HepG2 (cell line): ENCODE measurements around the gene HS3ST2. TPM values are rescaled to one million over a fixed set of nuclear protein-coding genes. Genes with fewer than 3 reads are reported as not detected.

Experiments
- CCAR2 ChIP-seq: fragments of 200-400 bp; formaldehyde crosslinking; optimal IDR thresholded peaks from 2 replicates; pipeline ENCODE3; 2018; ENCODE audit warnings: low read depth, mild to moderate bottlenecking, low read length, moderate library complexity
- HMGA1 ChIP-seq: sonication (generic); formaldehyde crosslinking; conservative IDR thresholded peaks from 2 replicates; pipeline ENCODE4 v1.4.0; 2020; ENCODE audit warnings: missing genetic modification reagents
- KAT7 ChIP-seq: IDR thresholded peaks from 2 replicates; pipeline ENCODE4 v1.6.1; 2018; ENCODE audit warnings: borderline replicate concordance, missing compliant biosample characterization
- ZNF124 ChIP-seq: sonication (generic); formaldehyde crosslinking; IDR thresholded peaks from 2 replicates; pipeline ENCODE4 v1.4.0; 2020; ENCODE audit warnings: missing genetic modification reagents
- ZNF451 ChIP-seq: sonication (generic); formaldehyde crosslinking; IDR thresholded peaks from 2 replicates; pipeline ENCODE4 v1.5.0; 2020; ENCODE audit warnings: mild to moderate bottlenecking, missing genetic modification reagents
- ZNF547 ChIP-seq: sonication (generic); formaldehyde crosslinking; IDR thresholded peaks from 2 replicates; pipeline ENCODE4 v1.5.1; 2020; ENCODE audit warnings: mild to moderate bottlenecking, missing genetic modification reagents
- ZNF607 ChIP-seq: sonication (generic); formaldehyde crosslinking; IDR thresholded peaks from 2 replicates; pipeline ENCODE4 v1.5.1; 2020; ENCODE audit warnings: missing genetic modification reagents, mild to moderate bottlenecking, borderline replicate concordance
- ZNF816 ChIP-seq: sonication (generic); formaldehyde crosslinking; IDR thresholded peaks from 2 replicates; pipeline ENCODE4 v1.8.0; 2022; ENCODE audit warnings: missing genetic modification reagents, mild to moderate bottlenecking, borderline replicate concordance
- polyA plus RNA-seq, 8 experiments: library from polyadenylated mRNA; depleted of rRNA in 3 of 8; stranded (reverse) in 7 of 8; unstranded in 1 of 8; fragments of >200 nt; fragmentation: Illumina TruSeq in 4 of 8; extraction: Trizol in 4 of 8; gene quantifications; 2 replicates each; pipeline versions ENCODE4 v1.2.1 to v1.2.3, GENCODE V29; 2011 to 2016; ENCODE audit warnings: low read depth in 4 of 8, missing spikeins in 1 of 8, mixed read lengths in 1 of 8; ENCODE audit not compliant: insufficient read depth in 1 of 8
- total RNA-seq, 5 experiments: library from RNA; depleted of rRNA; stranded (reverse); fragments of >200 nt; fragmentation: Illumina TruSeq; extraction: Trizol; gene quantifications; 2 replicates each; pipeline ENCODE4 v1.2.3, GENCODE V29; 2016; ENCODE audit warnings: low read depth in 1 of 5
- TF ChIP-seq, protein P1 (sequence below): sonication (generic); formaldehyde crosslinking; IDR thresholded peaks from 2 replicates; pipeline ENCODE4 v1.4.0; 2020; ENCODE audit warnings: low read depth, missing genetic modification reagents
- TF ChIP-seq, protein P2 (sequence below): sonication (generic); formaldehyde crosslinking; IDR thresholded peaks from 2 replicates; pipeline ENCODE4 v1.4.0; 2020; ENCODE audit warnings: missing genetic modification reagents
- TF ChIP-seq, protein P3 (sequence below), 2 experiments: sonication (generic) in 1 of 2; formaldehyde crosslinking in 1 of 2; IDR thresholded peaks; 2 replicates each; pipeline versions ENCODE4 v1.5.1 to v1.6.1; 2011 to 2020; ENCODE audit warnings: borderline replicate concordance in 1 of 2, low read depth in 1 of 2, low read length in 1 of 2, mild to moderate bottlenecking in 1 of 2, missing genetic modification reagents in 1 of 2, moderate library complexity in 1 of 2
- TF ChIP-seq, protein P4 (sequence below): sonication (generic); formaldehyde crosslinking; IDR thresholded peaks from 2 replicates; pipeline ENCODE4 v1.4.0; 2020; ENCODE audit warnings: low read depth, mild to moderate bottlenecking, missing genetic modification reagents
- TF ChIP-seq, protein P5 (sequence below): sonication (generic); formaldehyde crosslinking; IDR thresholded peaks from 2 replicates; pipeline ENCODE4 v1.8.0; 2022; ENCODE audit warnings: mild to moderate bottlenecking, missing genetic modification reagents, moderate library complexity

Gene HS3ST2
- total and polyA plus RNA-seq, 2 of the 13 experiments (the other 11 are each of a cell fraction or from before 2014, with no cell fraction given), result not detected

DNA sequence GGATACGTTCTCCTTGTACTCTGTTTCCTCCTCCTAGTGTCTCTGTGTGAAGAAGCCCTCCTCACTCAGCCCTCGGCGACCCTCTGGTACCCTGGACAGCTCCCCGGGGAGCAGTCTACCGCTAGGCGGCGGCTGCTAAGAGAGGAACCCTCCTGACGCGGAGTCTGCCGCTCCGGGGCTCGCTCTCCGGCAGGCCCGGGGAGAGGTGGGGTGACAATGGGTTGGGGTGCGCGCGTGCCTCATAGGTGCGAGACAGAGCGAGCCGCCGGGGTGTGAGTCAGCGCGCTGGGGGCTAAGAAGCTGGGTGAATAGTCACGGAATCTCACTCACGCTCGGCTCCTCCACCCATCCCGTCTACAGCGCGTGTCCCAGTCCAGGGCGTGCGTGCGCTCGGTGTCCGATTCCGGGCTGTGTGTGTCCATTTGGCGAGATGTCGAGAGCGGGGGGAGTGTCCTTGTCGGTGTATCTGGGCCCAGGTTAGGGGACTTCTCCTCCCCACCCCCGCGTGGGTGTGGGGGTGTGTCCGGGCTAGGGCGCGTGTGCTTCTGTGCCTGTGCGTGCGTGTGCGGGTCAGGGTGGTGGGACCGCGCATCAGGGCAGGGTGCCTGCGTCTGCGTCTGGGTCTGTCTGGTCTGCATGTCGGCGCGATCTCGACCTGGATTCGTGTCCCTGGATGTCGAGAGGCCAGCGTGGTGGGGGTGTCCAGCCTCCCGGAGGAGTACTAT, 577 bp upstream of the HS3ST2 start (continued):
- TF ChIP-seq, protein P1, sequence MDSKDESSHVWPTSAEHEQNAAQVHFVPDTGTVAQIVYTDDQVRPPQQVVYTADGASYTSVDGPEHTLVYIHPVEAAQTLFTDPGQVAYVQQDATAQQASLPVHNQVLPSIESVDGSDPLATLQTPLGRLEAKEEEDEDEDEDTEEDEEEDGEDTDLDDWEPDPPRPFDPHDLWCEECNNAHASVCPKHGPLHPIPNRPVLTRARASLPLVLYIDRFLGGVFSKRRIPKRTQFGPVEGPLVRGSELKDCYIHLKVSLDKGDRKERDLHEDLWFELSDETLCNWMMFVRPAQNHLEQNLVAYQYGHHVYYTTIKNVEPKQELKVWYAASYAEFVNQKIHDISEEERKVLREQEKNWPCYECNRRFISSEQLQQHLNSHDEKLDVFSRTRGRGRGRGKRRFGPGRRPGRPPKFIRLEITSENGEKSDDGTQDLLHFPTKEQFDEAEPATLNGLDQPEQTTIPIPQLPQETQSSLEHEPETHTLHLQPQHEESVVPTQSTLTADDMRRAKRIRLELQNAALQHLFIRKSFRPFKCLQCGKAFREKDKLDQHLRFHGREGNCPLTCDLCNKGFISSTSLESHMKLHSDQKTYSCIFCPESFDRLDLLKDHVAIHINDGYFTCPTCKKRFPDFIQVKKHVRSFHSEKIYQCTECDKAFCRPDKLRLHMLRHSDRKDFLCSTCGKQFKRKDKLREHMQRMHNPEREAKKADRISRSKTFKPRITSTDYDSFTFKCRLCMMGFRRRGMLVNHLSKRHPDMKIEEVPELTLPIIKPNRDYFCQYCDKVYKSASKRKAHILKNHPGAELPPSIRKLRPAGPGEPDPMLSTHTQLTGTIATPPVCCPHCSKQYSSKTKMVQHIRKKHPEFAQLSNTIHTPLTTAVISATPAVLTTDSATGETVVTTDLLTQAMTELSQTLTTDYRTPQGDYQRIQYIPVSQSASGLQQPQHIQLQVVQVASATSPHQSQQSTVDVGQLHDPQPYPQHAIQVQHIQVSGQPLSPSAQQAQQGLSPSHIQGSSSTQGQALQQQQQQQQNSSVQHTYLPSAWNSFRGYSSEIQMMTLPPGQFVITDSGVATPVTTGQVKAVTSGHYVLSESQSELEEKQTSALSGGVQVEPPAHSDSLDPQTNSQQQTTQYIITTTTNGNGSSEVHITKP (CRISPR knock-in tag), result 0 out of 2 replicates have a peak, but pooled peaks have one; percentile 31
- no peak for TF ChIP-seq ZNF451 (CRISPR knock-in tag)
- TF ChIP-seq ZNF547 (CRISPR knock-in tag), result 0 out of 2 replicates have a peak, but pooled peaks have one; percentile 20
- TF ChIP-seq HMGA1 (CRISPR knock-in tag), result no peak
- TF ChIP-seq KAT7 (CRISPR knock-in tag), result no peak
- TF ChIP-seq ZNF816, result 0 out of 2 replicates have a peak, but pooled peaks have one; percentile 76
- TF ChIP-seq, protein P2, sequence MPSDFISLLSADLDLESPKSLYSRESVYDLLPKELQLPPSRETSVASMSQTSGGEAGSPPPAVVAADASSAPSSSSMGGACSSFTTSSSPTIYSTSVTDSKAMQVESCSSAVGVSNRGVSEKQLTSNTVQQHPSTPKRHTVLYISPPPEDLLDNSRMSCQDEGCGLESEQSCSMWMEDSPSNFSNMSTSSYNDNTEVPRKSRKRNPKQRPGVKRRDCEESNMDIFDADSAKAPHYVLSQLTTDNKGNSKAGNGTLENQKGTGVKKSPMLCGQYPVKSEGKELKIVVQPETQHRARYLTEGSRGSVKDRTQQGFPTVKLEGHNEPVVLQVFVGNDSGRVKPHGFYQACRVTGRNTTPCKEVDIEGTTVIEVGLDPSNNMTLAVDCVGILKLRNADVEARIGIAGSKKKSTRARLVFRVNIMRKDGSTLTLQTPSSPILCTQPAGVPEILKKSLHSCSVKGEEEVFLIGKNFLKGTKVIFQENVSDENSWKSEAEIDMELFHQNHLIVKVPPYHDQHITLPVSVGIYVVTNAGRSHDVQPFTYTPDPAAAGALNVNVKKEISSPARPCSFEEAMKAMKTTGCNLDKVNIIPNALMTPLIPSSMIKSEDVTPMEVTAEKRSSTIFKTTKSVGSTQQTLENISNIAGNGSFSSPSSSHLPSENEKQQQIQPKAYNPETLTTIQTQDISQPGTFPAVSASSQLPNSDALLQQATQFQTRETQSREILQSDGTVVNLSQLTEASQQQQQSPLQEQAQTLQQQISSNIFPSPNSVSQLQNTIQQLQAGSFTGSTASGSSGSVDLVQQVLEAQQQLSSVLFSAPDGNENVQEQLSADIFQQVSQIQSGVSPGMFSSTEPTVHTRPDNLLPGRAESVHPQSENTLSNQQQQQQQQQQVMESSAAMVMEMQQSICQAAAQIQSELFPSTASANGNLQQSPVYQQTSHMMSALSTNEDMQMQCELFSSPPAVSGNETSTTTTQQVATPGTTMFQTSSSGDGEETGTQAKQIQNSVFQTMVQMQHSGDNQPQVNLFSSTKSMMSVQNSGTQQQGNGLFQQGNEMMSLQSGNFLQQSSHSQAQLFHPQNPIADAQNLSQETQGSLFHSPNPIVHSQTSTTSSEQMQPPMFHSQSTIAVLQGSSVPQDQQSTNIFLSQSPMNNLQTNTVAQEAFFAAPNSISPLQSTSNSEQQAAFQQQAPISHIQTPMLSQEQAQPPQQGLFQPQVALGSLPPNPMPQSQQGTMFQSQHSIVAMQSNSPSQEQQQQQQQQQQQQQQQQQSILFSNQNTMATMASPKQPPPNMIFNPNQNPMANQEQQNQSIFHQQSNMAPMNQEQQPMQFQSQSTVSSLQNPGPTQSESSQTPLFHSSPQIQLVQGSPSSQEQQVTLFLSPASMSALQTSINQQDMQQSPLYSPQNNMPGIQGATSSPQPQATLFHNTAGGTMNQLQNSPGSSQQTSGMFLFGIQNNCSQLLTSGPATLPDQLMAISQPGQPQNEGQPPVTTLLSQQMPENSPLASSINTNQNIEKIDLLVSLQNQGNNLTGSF, result peak; percentile 94; the same call in 1 of the 2 replicates
- TF ChIP-seq, protein P3, sequence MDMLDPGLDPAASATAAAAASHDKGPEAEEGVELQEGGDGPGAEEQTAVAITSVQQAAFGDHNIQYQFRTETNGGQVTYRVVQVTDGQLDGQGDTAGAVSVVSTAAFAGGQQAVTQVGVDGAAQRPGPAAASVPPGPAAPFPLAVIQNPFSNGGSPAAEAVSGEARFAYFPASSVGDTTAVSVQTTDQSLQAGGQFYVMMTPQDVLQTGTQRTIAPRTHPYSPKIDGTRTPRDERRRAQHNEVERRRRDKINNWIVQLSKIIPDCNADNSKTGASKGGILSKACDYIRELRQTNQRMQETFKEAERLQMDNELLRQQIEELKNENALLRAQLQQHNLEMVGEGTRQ (IDR thresholded peaks at IDR 0.05; ENCODE audit: low read depth, low read length), result no peak
- TF ChIP-seq, protein P3 (CRISPR knock-in tag; IDR thresholded peaks at IDR 0.05; ENCODE audit: borderline replicate concordance), result no peak
- TF ChIP-seq ZNF607 (CRISPR knock-in tag), result peak; percentile 87; the same call in 1 of the 2 replicates
- TF ChIP-seq ZNF124, result peak; percentile 97
- TF ChIP-seq, protein P4, sequence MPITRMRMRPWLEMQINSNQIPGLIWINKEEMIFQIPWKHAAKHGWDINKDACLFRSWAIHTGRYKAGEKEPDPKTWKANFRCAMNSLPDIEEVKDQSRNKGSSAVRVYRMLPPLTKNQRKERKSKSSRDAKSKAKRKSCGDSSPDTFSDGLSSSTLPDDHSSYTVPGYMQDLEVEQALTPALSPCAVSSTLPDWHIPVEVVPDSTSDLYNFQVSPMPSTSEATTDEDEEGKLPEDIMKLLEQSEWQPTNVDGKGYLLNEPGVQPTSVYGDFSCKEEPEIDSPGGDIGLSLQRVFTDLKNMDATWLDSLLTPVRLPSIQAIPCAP, result no peak
- no peak for TF ChIP-seq CCAR2
- TF ChIP-seq, protein P5, sequence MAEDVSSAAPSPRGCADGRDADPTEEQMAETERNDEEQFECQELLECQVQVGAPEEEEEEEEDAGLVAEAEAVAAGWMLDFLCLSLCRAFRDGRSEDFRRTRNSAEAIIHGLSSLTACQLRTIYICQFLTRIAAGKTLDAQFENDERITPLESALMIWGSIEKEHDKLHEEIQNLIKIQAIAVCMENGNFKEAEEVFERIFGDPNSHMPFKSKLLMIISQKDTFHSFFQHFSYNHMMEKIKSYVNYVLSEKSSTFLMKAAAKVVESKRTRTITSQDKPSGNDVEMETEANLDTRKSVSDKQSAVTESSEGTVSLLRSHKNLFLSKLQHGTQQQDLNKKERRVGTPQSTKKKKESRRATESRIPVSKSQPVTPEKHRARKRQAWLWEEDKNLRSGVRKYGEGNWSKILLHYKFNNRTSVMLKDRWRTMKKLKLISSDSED (CRISPR knock-in tag), result peak; percentile 84; the same call in 1 of the 2 replicates
